DMS 273 (cell line): ENCODE measurements around the gene DUSP19.
"Not testable (repeated sequence)": the region's sequence is repeated elsewhere in the genome, so short reads cannot be mapped to it uniquely, and the experiment has no call there.

ENCODE experiments used
- DNase-seq: peaks from one replicate; lab custom pipeline; 2025; ENCODE audit not compliant: unreplicated experiment; lab: John Stamatoyannopoulos, UW

Gene DUSP19, protein sequence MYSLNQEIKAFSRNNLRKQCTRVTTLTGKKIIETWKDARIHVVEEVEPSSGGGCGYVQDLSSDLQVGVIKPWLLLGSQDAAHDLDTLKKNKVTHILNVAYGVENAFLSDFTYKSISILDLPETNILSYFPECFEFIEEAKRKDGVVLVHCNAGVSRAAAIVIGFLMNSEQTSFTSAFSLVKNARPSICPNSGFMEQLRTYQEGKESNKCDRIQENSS

DNA sequence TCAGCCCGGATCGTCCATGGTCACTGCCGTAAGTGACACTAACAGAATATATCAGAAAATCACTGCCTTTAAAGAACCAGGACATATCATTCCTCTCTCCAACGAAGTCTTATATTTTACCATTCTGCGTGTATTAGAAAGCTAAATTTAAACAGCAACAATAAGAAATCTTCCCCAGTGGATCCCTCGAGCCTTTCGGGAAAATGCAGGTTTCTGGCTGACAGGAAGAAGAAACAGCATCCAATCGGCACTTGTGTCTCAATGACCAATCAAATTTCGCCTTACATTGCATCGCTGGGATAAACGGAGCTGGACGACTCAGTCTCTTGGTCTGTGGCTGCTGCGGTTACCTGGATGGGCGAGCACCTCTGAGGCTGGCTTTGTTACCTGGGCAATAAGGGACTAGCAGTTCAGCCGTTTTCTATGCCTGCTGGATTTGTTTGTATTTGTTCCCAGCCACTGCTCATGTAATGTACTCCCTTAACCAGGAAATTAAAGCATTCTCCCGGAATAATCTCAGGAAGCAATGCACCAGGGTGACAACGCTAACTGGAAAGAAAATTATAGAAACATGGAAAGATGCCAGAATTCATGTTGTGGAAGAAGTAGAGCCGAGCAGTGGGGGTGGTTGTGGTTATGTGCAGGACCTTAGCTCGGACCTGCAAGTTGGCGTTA lies at the start of gene DUSP19:
DUSP19 (plus strand) TSS at position 284 of the 675 bp plus-strand sequence; CDS start at position 471, 187 bp downstream.
- peak; percentile 96 for DNase-seq

DNA sequence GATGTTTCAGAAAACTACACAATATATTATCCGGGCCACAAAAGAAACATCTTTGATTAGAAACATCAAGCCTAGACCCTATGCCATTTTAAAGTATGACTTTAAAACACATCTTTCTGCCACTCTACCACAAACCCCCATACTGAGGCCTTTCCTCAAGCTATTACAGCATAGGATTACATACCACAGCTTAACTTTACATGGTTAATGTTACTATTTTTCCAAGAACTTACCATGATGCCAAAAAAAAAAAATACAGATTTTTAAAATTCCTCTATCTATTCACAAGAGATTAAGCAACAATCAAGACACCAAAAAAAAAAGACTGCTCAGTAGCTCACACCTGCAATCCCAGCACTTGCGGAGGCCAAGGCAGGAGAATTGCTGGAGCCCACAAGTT lies 49.3 kb upstream of the DUSP19 start:
- DNase-seq, result no peak

DNA sequence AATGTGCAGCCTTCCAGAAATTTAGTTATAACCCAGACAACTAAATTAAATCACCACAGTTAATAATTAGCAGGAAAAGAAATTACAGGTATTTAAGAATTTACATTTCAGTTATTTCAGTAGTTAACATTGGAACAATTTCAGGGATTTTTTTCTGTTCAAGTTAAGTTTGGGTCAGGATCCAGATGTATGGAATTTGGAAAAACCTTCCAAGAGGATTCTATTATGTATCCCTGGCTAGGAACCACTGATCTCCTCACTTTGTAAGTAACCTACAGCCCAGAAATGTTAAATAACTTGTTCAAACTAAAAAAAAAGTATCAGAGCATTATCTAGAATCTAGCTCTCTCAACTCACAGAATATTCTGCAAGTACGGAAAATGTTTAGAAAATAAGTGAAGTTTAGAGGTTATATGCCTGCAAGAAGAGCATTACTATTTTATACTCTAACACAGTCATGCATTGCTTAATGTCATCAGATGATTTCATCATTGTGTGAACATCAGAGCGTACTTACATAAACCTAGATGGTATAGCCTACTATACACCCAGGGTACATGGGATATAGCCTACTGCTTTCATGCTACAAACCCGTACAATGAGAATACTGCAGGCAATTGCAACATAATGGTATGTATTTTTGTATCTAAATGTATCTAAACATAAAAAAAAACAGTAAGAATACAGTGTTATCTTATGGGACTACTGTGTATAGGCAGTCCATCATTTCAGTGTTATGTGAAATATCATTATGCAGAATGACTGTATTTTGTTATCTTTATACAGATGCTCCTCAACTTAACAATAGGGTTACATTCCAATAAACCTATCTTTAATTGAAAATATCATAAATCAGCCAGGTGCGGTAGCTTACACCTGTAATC lies 46.4 kb upstream of the DUSP19 start:
- DNase-seq, result no peak

DNA sequence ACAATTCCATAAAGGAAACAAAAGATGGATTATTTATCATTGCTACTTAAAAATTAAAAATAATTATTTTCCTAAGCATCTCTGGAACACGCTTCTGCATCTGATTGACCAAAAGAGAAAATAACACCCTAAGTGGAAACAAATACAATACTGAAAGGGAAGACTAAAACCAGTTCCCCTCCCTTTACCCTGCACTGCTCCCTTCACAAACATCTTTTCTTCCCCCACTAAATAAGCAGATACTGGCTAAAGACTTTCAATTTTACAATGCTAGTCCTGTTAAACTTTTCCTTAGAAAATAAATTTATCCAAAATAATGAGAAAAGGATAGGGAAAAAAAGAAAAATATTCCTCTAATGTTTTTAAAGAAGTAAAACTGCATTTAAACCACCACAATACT lies 44.6 kb upstream of the DUSP19 start:
- no peak for DNase-seq

DNA sequence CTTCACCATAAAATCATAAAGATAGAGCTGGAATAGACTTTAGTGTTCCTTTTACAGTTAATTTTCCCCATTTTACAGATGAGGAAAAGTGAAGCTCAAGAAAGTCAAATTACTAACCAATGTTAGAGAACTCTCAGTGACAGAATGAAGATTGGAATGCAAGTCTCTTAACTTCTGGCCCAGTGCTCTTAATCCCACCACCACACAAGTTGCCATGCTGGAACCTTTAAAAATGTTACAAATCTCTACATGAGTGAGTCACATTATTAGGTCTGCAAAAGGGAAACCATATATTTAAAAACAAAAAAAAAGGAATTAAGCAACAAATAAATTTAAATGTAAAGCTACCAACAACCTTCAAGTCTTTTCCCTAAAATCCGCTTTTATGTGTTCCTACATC lies 43.7 kb upstream of the DUSP19 start:
- DNase-seq, result no peak

GRCh38 chr2:183035298-183035953 lies 43.1 kb upstream of the DUSP19 start:
- DNase-seq, result peak; percentile 61

GRCh38 chr2:183035954-183036669 lies 42.4 kb upstream of the DUSP19 start:
- DNase-seq, result no peak

DNA sequence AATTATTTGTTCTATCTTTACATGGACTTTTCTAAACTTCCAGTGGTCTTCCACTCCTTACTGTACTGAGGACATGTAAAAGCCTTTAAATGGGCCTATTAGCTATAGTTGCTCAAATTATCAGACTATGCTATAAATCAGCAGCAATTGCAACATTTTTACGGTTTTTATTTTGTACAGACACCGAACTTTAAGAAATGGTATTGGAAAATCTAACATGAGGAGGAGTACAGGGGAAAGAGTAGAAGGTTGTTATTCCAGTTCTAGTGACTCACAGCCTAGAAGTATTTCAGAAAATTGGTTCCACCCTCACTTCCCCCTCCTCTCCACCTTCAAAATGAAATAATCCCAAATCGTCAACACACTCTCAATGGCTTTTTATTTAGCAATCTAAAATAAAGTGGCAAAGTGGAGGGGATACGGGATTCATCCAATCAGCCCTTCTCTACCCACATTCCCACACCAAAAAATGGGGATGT lies 41.4 kb upstream of the DUSP19 start:
- no peak for DNase-seq

GRCh38 chr2:183037553-183038340 lies 40.8 kb upstream of the DUSP19 start:
- peak; percentile 77 for DNase-seq

GRCh38 chr2:183038341-183039300 lies 39.9 kb upstream of the DUSP19 start, which contains the start of gene NCKAP1:
NCKAP1 (minus strand) TSS chr2:183038457; CDS start chr2:183038099, 358 bp downstream.
- DNase-seq, result peak; percentile 95

DNA sequence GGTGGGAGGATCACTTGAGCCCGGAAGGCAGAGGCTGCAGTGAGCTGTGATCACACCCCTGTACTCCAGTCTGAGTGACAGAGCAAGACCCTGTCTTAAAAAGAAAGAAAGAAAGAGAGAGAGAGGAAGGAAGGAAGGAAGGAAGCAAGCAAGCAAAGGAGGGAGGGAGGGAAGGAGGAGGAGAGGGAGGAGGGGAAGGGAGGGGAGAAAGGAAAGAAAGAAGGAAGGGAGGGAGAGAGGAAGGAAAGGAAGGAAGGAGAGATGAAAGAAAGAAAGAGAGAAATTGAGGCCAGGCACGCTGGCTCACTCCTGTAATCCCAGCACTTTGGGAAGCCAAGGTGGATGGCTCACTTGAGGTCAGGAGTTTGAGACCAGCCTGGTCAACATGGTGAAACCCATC lies 37.9 kb upstream of the DUSP19 start:
- DNase-seq, result no peak

DNA sequence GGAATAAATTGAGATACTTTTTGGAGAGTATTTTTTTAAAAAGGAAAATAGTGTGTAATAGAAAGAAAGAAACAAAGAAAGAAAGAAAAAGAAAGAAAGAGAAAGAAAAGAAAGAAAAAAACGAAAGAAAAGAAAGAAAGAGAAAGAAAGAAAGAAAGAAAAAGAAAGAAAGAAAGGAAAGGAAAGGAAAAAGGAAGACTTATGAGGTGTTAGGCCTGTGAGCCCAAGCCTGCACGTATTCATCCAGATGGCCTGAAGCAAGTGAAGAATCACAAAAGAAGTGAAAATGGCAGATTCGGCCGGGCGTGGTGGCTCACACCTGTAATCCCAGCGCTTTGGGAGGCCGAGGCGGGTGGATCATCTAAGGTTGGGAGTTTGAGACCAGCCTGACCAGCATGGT lies 35.0 kb upstream of the DUSP19 start:
- not testable (repeated sequence) for DNase-seq

DNA sequence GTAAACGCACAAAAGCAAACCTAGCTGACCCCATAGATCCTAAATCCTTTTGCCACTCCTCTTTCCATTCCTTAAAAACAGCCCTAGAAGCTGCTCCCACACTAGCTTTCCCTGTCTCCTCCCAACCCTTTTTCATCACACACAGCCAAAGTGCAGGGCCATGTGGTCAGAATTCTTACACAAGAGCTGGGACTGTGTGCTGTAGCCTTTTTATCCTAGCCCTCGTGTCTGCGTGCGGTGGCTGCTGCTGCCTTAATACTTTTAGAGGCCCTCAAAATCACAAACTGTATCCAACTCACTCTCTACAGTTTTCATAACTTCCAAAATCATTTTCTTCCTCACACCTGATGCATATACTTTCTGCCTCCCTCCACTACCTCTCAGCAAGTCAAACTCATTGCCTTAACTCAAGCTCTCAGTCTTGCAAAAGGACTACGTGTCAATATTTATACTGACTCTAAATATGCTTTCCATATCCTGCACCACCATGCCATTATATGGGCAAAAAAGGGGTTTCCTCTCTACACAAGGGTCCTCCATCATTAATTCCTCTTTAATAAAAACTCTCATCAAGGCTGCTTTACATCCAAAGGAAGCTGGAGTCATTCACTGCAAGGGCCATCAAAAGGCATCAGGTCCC lies 30.9 kb upstream of the DUSP19 start:
- DNase-seq, result not testable (repeated sequence)

DNA sequence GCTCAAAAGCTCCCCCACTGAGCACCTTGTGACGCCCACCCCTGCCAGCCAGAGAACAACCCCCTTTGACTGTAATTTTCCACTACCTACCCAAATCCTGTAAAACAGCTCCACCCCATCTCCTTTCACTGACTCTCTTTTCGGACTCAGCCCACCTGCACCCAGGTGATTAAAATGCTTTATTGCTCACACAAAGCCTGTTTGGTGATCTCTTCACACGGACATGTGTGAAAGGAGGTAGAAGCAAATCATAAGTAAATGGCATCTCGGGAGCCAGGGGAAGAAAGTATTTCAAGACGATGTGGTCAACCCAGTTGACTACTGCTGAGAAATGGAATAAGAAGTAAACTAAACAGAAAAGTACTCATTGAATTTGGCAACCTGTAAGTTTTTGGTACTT lies 29.1 kb upstream of the DUSP19 start:
- no peak for DNase-seq

GRCh38 chr2:183057333-183057985 lies 21.1 kb upstream of the DUSP19 start:
- no peak for DNase-seq

GRCh38 chr2:183059561-183059960 lies 19.0 kb upstream of the DUSP19 start:
- DNase-seq, result no peak

DNA sequence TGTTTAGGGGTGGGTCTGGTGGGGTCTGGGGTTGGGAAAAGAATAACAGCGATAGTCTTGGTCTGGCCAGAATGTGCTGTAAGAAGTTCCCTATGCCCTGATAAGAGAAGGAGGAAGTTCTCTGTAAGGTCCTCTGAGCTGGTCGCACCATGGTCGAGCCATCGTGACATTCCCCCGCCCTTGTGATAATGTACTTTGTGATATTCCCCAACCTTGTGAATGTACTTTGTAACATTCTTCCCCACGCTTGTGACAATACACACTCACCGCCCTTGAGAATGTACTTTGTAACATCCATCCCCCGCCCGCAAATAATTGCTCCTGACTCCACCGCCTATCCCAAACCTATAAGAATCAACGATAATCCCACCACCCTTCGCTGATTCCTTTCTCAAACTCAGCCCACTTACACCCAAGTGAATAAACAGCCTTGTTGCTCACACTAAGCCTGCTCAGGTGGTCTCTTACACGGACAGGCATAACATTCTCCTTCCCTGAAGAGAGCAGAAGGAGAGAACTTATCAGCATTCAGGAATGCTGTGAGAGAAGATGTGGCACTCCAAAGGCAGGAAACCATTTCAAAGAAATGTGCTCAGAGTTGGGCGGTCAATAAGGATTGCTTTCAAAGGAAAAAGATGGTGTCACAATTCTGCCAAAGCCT lies 17.8 kb upstream of the DUSP19 start:
- DNase-seq, result no peak
